Measurements from ENCODE around the gene CDC42BPG. TPM values are rescaled to one million over a fixed set of nuclear protein-coding genes. Genes with fewer than 3 reads are reported as not detected.

The CDC42BPG gene
- total RNA-seq, 1 donor from 2014 or later, result 0.32 TPM

DNA sequence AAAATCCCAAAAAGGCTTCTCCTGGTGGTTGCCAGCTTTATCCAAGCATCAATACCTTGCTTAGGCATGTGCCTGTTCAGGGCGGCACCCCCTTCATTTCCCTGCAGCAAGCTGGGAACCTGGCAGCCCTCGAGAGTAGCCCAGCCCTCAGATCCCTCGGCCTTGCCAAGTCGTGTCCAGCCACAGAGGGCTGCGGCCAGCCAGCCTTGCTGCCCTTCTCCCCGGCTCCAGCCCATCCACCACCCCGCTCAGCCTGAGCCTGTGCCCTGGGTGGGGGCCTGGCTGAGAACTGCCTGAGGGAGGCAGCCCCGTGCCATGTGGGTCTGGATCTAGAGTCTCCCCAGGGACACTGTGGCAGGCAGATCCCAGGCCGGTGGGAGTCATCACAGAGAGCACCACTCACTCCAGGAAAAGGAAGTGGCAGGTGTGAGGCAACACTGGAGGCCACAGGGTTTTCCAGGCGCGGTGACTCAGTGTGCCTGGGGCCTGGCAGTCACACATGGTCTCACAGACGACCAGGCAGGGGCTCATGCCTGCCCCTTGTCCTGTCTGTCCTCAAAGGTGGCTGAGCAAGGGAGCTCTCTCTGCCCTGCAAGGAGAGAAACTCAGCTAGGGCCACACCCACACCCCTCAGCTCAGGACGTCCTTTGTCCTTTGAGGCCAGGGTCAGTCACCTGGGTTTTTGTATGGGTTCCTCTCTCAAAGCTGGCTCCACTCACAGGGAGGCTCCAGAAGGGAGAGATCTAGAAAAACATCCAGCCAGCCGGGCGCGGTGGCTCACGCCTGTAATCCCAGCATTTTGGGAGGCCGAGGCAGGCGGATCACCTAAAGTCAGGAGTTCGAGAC lies 12.2 kb upstream of the CDC42BPG start:
- intact Hi-C loops (cut with micrococcal nuclease), result loop anchor here (1.0 kb wide), 1 partner anchor 8 kb away; no protein-coding TSS in a partner anchor
- peaks cover 73% of the 10 kb centered on the region for H3K4me1 Mint-ChIP-seq (ENCODE audit: low read depth)
- no peaks in the 10 kb centered on the region for H3K27me3 Mint-ChIP-seq (ENCODE audit: low read depth)
- peak overlapping the region; percentile 18 for H3K4me3 Mint-ChIP-seq (ENCODE audit: low read depth)
- no peaks in the 10 kb centered on the region for H3K9me3 Mint-ChIP-seq
- H3K36me3 Mint-ChIP-seq (ENCODE audit: low read depth), result peaks cover 78% of the 10 kb centered on the region
- peak overlapping the region; percentile 77 for H3K27ac Mint-ChIP-seq
- no peak for DNase-seq (ENCODE audit: low spot score)

DNA sequence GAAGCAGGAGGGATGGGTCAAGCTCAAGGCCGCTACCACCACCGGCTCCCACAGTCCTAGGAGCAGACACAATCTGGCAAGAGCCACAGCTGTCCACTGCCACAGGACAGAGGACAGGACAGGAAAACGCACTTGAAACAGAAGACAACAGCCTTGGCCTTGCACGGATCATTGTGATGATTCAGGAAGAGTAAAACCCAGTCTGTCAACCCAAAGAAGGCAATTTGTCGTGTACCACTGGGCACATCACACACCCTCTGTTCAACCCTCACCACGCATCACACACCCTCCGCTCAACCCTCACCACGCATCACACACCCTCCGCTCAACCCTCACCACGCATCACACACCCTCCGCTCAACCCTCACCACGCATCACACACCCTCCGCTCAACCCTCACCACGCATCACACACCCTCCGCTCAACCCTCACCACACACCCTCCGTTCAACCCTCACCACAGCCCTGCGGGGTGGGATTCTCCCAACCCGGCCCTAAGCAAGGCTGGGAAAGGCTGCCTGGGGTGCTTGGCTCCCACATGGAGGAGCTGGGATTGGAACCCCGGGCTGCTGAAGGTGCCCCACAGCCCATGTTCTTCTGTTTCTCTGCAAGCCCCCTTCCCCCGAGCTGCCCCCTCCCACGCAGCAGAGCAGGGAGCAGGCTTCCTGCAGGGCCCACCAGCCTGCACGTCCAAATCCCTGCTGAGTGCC lies 11.3 kb upstream of the CDC42BPG start:
- H3K36me3 Mint-ChIP-seq (ENCODE audit: low read depth), result peaks cover 79% of the 10 kb centered on the region
- peaks cover 76% of the 10 kb centered on the region for H3K4me1 Mint-ChIP-seq (ENCODE audit: low read depth)
- intact Hi-C loops (cut with micrococcal nuclease), result loop anchor here (1.0 kb wide), 1 partner anchor 9 kb away; no protein-coding TSS in a partner anchor
- no peak for DNase-seq (ENCODE audit: low spot score)
- peak overlapping the region; percentile 27 for H3K4me3 Mint-ChIP-seq (ENCODE audit: low read depth)
- peak overlapping the region; percentile 77 for H3K27ac Mint-ChIP-seq
- H3K9me3 Mint-ChIP-seq, result no peaks in the 10 kb centered on the region
- H3K27me3 Mint-ChIP-seq (ENCODE audit: low read depth), result no peaks in the 10 kb centered on the region

DNA sequence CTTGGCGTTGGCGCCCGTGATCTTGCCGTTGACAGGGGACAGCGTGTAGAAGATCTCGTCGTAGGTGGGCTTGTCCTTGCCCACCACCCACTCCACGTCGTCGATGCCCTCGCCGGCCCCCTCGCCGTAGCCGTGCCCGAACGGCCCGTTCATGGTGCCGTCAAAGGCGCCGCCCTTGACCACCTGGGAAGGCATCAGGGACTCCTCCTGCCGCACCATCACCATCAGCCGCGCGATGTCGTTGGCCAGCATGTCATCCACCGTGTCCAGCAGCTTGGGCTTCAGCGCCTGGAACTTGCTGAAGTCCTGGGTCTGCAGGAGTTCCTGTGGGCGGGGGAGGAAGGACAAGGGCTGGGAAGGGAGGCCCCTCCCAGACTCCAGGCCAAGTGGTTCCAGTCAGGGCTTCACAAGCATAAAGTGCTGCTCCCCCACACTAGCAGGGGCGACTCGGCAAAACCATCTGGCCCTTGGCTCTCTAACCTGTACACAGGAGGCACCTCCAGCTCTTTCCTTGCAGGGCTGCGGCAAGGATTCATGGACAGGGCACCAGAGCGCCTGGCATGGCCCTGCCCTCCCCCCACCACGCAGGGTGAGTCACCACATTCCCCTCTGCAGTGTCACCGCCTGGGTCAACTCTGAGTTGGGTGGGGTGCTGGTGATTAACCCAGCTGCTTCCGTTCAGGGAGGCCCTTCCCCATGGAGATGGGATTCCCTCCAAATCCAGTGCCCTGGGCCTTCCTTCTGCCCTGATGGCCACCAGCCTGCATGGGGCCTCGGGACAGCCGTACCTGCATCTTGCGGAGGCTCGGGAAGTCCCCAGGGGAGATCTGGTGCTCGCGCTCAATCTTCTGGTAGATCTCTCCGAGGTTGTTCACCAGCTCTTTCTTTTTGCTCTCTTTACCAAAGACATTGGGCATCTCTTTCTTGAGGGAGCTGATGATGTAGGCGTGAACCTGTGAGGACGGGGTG lies 10.4 kb upstream of the CDC42BPG start:
- no peak for DNase-seq (ENCODE audit: low spot score)
- H3K27ac Mint-ChIP-seq, result peak overlapping the region; percentile 77
- intact Hi-C loops (cut with micrococcal nuclease), result no loop called here
- H3K9me3 Mint-ChIP-seq, result no peaks in the 10 kb centered on the region
- H3K4me1 Mint-ChIP-seq (ENCODE audit: low read depth), result peaks cover 70% of the 10 kb centered on the region
- peak overlapping the region; percentile 27 for H3K4me3 Mint-ChIP-seq (ENCODE audit: low read depth)
- no peaks in the 10 kb centered on the region for H3K27me3 Mint-ChIP-seq (ENCODE audit: low read depth)
- peaks cover 73% of the 10 kb centered on the region for H3K36me3 Mint-ChIP-seq (ENCODE audit: low read depth)

DNA sequence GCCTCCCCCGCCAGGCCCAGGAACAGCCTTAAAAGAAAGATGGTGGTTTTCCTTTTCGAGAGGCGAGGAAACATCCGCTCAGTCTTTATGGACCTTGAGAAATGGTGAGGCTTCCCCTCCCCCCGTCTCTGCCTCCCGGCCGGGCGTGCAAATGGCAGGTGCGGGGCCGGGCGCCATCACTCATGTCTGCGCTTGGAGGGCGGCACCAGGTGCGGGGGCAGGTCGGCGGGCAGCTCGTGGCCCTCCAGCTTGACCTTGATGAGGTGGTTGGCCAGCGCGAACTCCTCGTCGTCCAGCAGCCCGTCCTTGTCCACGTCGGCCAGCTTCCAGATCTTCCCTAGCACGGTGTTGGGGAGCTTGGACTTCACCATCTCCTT lies 9.7 kb upstream of the CDC42BPG start:
- H3K9me3 Mint-ChIP-seq, result no peaks in the 10 kb centered on the region
- no peak overlapping the region for H3K4me3 Mint-ChIP-seq (ENCODE audit: low read depth)
- H3K27me3 Mint-ChIP-seq (ENCODE audit: low read depth), result no peaks in the 10 kb centered on the region
- H3K27ac Mint-ChIP-seq, result no peak overlapping the region
- intact Hi-C loops (cut with micrococcal nuclease), result no loop called here
- H3K36me3 Mint-ChIP-seq (ENCODE audit: low read depth), result peaks cover 67% of the 10 kb centered on the region
- H3K4me1 Mint-ChIP-seq (ENCODE audit: low read depth), result peaks cover 66% of the 10 kb centered on the region
- DNase-seq (ENCODE audit: low spot score), result no peak

DNA sequence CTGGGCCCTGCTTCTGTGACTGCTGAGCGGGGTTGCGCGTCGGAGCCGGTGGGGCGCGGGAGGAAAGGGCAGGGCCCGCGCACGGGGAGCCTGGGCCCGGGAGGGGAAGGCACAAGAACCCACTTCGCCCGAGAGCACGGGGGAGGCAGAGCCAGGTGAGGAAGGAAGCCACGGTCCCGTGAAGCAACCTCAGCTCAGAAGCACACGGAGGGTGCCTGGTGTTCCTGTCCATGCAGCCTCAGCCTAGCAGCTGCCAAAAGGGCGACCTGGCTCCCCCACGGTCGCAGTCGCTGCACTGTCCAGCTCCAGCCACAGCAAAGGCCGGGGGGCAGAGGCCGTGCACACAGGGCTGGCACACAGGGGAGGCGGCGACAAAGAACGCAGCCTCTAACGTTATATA lies 9.3 kb upstream of the CDC42BPG start:
- no peak for DNase-seq (ENCODE audit: low spot score)
- no peak overlapping the region for H3K4me3 Mint-ChIP-seq (ENCODE audit: low read depth)
- H3K27me3 Mint-ChIP-seq (ENCODE audit: low read depth), result no peaks in the 10 kb centered on the region
- H3K36me3 Mint-ChIP-seq (ENCODE audit: low read depth), result peaks cover 64% of the 10 kb centered on the region
- intact Hi-C loops (cut with micrococcal nuclease), result no loop called here
- peaks cover 65% of the 10 kb centered on the region for H3K4me1 Mint-ChIP-seq (ENCODE audit: low read depth)
- peak overlapping the region; percentile 72 for H3K27ac Mint-ChIP-seq
- H3K9me3 Mint-ChIP-seq, result no peaks in the 10 kb centered on the region

DNA sequence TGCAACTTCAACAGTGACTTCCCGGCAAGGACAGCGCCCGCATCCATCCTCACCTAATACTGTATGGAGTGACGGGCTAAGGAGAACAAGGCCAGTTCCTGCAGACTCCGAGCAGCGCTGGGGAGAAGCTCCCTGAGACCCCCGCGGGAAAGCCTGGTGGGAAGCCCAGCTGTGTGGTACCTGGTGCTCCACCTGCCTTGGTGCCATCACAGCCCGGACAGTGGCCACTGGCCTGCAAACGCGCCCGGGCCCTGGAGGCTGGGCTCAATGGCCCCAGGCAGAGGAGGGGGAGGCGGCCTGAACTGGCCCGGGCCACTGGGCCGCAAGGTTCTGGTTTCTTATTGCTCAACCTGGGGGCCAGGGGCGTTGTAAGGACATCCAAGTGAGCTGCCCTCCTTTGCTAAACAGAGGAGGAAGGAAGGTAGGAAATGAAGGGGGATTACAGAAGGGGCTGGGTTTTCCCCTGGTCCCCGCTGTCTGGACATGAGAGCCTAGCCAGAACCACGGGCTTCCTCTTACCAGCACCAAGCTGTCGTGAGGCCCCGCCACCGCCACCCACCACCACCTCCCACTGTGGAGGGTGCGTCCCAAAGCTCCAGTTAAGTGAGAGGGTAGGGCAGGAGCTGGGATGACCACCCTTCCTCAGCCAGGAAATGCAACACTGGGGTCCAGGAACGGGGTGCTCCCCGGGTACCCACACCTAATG lies 8.5 kb upstream of the CDC42BPG start:
- peak overlapping the region; percentile 76 for H3K27ac Mint-ChIP-seq
- H3K9me3 Mint-ChIP-seq, result no peaks in the 10 kb centered on the region
- no peaks in the 10 kb centered on the region for H3K27me3 Mint-ChIP-seq (ENCODE audit: low read depth)
- intact Hi-C loops (cut with micrococcal nuclease), result no loop called here
- H3K36me3 Mint-ChIP-seq (ENCODE audit: low read depth), result peaks cover 56% of the 10 kb centered on the region
- peak overlapping the region; percentile 33 for H3K4me3 Mint-ChIP-seq (ENCODE audit: low read depth)
- no peak for DNase-seq (ENCODE audit: low spot score)
- peaks cover 65% of the 10 kb centered on the region for H3K4me1 Mint-ChIP-seq (ENCODE audit: low read depth)

DNA sequence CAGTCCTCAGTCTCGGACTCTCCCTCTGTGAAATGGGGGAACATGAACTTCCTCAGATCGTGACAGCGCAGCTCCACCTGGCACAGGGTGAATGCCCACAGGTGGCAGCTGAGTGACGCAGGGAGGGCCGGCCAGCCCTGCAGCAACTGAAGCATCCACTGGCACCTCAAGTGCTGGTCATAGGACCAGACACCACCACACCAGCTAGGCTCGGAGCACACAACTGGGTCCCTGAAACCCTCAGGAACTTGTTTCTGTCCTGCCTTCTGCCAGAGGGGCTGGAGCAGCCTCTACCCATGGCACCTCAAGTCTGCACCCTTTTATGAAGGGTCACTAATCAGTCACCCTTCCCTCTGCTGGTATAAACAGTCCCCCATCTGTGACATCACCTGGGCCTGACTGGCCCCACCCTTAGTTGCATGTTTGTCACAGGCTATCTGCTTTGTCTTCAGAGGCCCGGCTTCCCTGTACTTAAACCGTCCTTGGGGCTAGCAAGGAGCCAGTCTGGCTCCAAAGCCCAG lies 7.4 kb upstream of the CDC42BPG start:
- Mint-ChIP-seq H3K4me3 (ENCODE audit: low read depth) (peak overlapping the region; percentile 42), H3K4me1 (ENCODE audit: low read depth) (peaks cover 66% of the 10 kb centered on the region), H3K36me3 (ENCODE audit: low read depth) (peaks cover 51% of the 10 kb centered on the region), H3K9me3 (no peaks in the 10 kb centered on the region), H3K27ac (peak overlapping the region; percentile 76), H3K27me3 (ENCODE audit: low read depth) (no peaks in the 10 kb centered on the region)
- no peak for DNase-seq (ENCODE audit: low spot score)
- intact Hi-C loops (cut with micrococcal nuclease), result loop anchor here (1.0 to 2.0 kb wide), 2 partner anchors 7 to 13 kb away; no protein-coding TSS in a partner anchor

DNA sequence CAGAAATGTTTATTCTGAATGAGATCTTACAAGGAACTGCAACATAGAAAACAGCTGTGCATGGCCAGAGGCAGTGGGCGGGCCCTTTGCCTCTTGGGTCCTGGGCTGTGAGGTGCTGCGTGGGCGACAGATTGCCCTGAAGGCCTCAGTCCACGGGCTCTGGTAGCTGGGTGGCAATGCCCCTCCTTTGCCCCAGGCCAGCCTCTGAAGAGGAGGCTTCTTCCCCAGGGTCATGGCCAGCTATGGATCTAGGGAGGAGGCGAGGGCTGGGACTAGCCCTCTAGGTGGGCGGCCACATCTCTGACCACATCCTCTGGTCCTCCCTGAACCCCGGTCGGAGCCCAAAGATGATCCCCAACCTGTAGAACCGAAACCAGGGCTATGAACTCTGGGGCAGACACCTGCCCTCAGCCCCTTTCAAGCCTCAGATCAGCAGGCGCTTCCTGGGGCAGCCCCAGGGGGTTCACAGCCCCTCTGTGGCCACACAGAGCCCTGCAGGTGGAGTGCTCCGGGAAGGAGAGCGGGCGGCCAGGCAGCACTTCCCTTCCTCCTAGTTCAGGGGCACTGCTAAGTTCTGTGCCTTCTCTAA lies 6.6 kb upstream of the CDC42BPG start:
- Mint-ChIP-seq H3K27ac (peak overlapping the region; percentile 76), H3K9me3 (no peaks in the 10 kb centered on the region), H3K4me3 (ENCODE audit: low read depth) (peak overlapping the region; percentile 42), H3K4me1 (ENCODE audit: low read depth) (peaks cover 58% of the 10 kb centered on the region), H3K27me3 (ENCODE audit: low read depth) (no peaks in the 10 kb centered on the region), H3K36me3 (ENCODE audit: low read depth) (peaks cover 42% of the 10 kb centered on the region)
- DNase-seq (ENCODE audit: low spot score), result no peak
- intact Hi-C loops (cut with micrococcal nuclease), result loop anchor here (1.0 to 2.0 kb wide), 2 partner anchors 8 to 14 kb away; no protein-coding TSS in a partner anchor

DNA sequence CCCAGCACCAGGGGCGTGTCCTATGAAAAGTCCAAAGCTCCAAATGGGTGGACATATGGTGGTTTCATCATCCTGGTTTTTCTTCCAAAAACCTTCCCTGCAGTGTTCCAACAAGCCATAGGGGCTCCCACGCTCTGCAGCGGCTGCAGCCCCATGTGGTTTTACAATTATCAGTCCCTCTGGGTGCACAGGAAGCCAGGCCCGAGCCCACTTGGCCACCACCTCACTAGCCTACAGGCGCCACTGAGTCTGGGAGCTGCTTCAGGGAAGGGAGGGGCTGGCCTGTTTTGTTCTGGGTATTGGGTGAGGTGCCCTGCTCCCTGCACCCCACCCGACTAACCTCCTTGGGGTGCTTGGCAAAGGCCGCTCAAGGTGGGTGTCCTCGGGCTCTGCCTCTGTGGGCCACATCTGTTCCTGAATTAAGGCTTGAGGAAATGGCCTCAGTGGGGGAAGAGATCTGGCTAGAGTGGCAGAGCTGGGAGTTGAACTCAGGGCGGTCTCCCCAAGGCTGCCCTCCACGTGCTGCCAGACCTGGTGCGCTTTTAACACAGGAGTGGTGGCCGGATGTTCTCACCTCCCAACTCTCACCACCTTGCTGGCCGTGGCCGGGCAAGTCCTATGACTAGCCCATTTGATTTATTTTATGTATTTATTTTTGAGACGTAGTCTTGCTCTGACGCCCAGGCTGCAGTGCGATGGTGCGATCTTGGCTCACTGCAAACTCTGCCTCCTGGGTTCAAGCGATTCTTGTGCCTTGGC lies 5.3 kb upstream of the CDC42BPG start:
- no peak overlapping the region for H3K4me3 Mint-ChIP-seq (ENCODE audit: low read depth)
- H3K27ac Mint-ChIP-seq, result no peak overlapping the region
- H3K4me1 Mint-ChIP-seq (ENCODE audit: low read depth), result peaks cover 51% of the 10 kb centered on the region
- no peaks in the 10 kb centered on the region for H3K27me3 Mint-ChIP-seq (ENCODE audit: low read depth)
- intact Hi-C loops (cut with micrococcal nuclease), result loop anchor here (2.0 to 5.0 kb wide), 2 partner anchors 15 to 268 kb away; partner anchors contain the start of gene ZNHIT2
- no peaks in the 10 kb centered on the region for H3K9me3 Mint-ChIP-seq
- H3K36me3 Mint-ChIP-seq (ENCODE audit: low read depth), result peaks cover 30% of the 10 kb centered on the region
- no peak for DNase-seq (ENCODE audit: low spot score)

DNA sequence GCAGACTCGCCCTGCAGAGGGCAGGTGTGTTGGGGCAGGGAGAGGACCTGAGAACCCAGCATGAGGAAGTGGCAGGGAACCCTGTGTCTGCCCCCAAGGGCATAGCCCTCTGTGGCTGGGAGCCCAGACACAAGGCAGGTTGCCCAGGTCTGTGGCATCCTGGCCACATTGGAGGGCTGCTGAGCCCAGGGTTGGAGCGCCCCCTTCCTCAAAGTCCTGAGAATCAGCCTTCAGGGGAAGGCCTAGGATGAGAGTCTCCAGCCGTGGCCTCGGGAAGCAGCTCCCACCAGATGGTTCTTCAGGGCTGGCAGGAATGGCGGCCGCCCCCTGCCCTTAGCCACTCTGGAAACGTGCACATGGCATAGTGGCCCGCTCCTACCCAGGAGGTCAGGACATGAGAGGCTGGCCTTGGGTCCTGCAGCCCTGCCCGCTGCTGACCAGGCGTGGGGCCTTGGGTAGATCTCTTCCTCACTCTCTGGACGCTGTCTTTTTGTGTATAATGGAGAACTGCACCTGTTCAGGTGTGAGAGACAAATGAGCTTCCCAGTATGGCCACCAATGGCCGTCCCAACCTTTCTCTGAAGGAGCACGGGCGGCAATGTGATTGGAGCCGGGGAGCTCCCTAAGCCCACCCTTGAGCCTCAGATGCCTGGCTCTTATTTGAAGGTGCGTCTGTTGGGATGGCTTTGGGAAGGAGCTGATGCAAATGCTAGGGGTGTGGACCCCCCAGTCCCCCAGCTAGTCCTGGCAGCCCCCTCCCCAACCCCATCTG lies 4.6 kb upstream of the CDC42BPG start:
- no peaks in the 10 kb centered on the region for H3K9me3 Mint-ChIP-seq
- H3K4me3 Mint-ChIP-seq (ENCODE audit: low read depth), result no peak overlapping the region
- peaks cover 22% of the 10 kb centered on the region for H3K36me3 Mint-ChIP-seq (ENCODE audit: low read depth)
- peaks cover 48% of the 10 kb centered on the region for H3K4me1 Mint-ChIP-seq (ENCODE audit: low read depth)
- no peak overlapping the region for H3K27ac Mint-ChIP-seq
- intact Hi-C loops (cut with micrococcal nuclease), result loop anchor here (5.0 kb wide), 1 partner anchor 268 kb away; the partner anchor contains the start of gene ZNHIT2
- no peaks in the 10 kb centered on the region for H3K27me3 Mint-ChIP-seq (ENCODE audit: low read depth)
- no peak for DNase-seq (ENCODE audit: low spot score)

Data from activated T-helper 2 cell treated with anti-CD3 and anti-CD28 coated beads, Interferon-gamma antibody, Interleukin-2, Interleukin-4, amounts not matched to agents 10 μg/mL and 5 μg/mL and 100 μg/mL, durations not matched to agents 14 hours and 24 hours and 36 hours (primary cell).